HUES64 (cell line): ENCODE data around the gene PIM1. TPM values are rescaled to one million over a fixed set of nuclear protein-coding genes. Genes with fewer than 3 reads are reported as not detected.
"Not testable (repeated sequence)": the region's sequence is repeated elsewhere in the genome, so short reads cannot be mapped to it uniquely, and the experiment has no call there.

Experiments
- H3K27ac ChIP-seq: 2 replicates; pipeline ENCODE4 v1.7.0; 2013; ENCODE audit warnings: low read depth, low read length, inconsistent platforms
- H3K27me3 ChIP-seq: 2 replicates; pipeline ENCODE4 v1.6.1; 2013; ENCODE audit warnings: mild to moderate bottlenecking, low read length; ENCODE audit not compliant: insufficient read depth
- H3K36me3 ChIP-seq: 2 replicates; pipeline ENCODE4 v1.6.1; 2013; ENCODE audit warnings: mild to moderate bottlenecking, low read length; ENCODE audit not compliant: insufficient read depth
- H3K4me1 ChIP-seq: 2 replicates; pipeline ENCODE4 v1.6.1; 2013; ENCODE audit warnings: mild to moderate bottlenecking, low read length, moderate library complexity; ENCODE audit not compliant: insufficient read depth
- H3K4me3 ChIP-seq: 2 replicates; pipeline ENCODE4 v1.5.1; 2013; ENCODE audit warnings: mild to moderate bottlenecking, low read length, moderate library complexity
- H3K9ac ChIP-seq: 2 replicates; pipeline ENCODE4 v1.6.1; 2013; ENCODE audit warnings: mild to moderate bottlenecking, low read depth, low read length
- H3K9me3 ChIP-seq: 2 replicates; pipeline ENCODE4 v1.6.1; 2013; ENCODE audit warnings: low read depth, low read length; ENCODE audit not compliant: insufficient read depth
- WGBS: fragments of 150-250, 120-280 bp; methylation state at CpG from one replicate; pipeline ENCODE4 v1.1.7; 2013; ENCODE audit warnings: missing lambda C conversion rate; 5-methylcytosine and 5-hydroxymethylcytosine counted together
- polyA plus RNA-seq, 2 experiments: library from polyadenylated mRNA; stranded (reverse); fragments of 50-300 nt; gene quantifications; one replicate each; pipeline ENCODE4 v1.2.3, GENCODE V29; 2013

PIM1 gene
- polyA plus RNA-seq (2013, experiment 1 of 2) = 34.5 TPM
- 40.9 TPM for polyA plus RNA-seq (2013, experiment 2 of 2)

DNA sequence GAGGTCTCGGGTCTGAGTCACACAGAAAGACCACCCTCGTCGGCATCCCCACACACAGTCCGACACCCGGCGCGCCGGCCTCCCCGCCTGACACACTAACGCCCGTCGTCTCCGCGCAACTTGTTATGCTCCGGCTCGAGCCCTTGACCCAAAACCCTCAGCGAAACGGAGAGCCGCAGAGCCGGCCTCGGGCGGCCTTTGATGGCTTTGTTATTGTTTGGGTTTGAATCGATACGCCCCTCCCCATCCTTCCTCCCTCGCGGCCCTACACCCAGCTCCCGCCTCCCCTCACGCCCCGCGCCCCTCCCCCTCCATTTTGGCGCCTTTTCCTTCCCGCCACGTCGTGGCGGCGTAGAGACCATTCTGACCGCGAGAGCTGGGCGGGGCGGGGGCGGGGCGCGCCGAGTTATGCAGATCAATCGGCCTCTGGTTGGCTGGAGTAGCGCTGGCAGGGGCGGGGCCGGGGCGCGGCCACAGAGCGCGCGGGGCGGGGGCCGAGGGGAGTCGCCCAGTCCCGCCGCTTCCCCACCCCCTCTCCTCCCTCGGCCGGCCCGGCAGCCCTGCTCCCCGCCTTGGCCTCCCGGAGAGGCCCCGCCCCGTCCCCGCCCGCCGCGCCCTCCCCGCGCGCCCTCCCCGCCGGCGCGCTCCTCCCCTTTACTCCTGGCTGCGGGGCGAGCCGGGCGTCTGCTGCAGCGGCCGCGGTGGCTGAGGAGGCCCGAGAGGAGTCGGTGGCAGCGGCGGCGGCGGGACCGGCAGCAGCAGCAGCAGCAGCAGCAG, at the start of gene PIM1:
TSS of gene PIM1 (plus strand) at position 657 of the 777 bp plus-strand sequence. CDS start 424 bp downstream, outside the sequence.
- Histone ChIP-seq H3K27me3 (no peaks in the 10 kb centered on the region), H3K27ac (peak within 1 kb of the TSS; percentile 93), H3K9me3 (no peaks in the 10 kb centered on the region), H3K4me3 (peak within 1 kb of the TSS; percentile 94), H3K4me1 (peaks cover 32% of the 10 kb centered on the region), H3K36me3 (peaks cover 32% of the 10 kb centered on the region), H3K9ac (peak within 1 kb of the TSS; percentile 92)
- under 1% methylated on average over 83 of the region's 90 CpGs for WGBS

DNA sequence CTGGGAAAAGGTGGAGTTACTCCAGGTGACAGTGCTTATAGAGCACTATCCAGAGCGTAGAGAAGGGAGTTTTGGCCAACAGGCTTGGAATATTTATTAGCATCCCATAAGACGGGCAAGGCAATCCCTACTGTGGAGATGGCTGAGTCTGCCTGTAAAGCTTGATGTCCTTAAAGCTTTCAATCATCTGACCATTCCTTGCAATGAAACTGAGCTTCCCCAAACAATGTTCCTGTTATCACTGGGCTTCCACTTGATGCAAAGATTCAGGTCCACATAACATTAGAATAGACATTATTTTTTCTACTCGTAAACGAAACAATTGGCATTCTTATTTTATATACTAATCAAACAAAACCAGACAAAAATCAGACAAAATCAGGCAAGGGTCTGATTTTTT, 48.4 kb upstream of the PIM1 start:
- Histone ChIP-seq H3K36me3 (peaks cover 15% of the 10 kb centered on the region; the same call in 1 of the 2 replicates), H3K4me1 (peaks cover 26% of the 10 kb centered on the region), H3K9me3 (no peaks in the 10 kb centered on the region), H3K27me3 (no peaks in the 10 kb centered on the region), H3K4me3 (no peak overlapping the region), H3K9ac (no peak overlapping the region), H3K27ac (no peak overlapping the region)
- WGBS = 93% methylated on average over 4 of the region's 4 CpGs

DNA sequence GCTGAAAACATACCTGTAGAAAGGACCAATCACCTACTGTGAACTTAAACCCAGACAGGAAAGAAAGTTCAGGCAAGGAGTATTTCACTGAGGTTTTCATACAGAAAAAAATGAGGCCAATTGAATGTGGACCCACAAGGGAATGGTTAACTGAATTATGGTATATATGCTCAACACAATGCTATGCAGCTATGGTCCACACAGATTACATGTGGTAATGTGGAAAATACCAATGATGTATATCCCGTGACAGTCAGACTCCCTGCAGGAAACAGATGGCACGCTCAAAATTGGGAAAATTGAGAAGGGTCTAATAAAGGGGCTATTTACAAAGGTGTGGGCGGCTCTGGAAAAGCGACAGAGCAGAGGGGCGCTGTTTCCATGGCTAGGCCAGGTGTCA, 47.1 kb upstream of the PIM1 start:
- Histone ChIP-seq H3K27me3 (no peaks in the 10 kb centered on the region), H3K4me3 (no peak overlapping the region), H3K36me3 (peaks cover 4% of the 10 kb centered on the region; the same call in 1 of the 2 replicates), H3K9ac (no peak overlapping the region), H3K9me3 (no peaks in the 10 kb centered on the region), H3K27ac (peak overlapping the region; percentile 24; the same call in 1 of the 2 replicates), H3K4me1 (peaks cover 37% of the 10 kb centered on the region)
- 91% methylated on average over 5 of the region's 5 CpGs for WGBS

DNA sequence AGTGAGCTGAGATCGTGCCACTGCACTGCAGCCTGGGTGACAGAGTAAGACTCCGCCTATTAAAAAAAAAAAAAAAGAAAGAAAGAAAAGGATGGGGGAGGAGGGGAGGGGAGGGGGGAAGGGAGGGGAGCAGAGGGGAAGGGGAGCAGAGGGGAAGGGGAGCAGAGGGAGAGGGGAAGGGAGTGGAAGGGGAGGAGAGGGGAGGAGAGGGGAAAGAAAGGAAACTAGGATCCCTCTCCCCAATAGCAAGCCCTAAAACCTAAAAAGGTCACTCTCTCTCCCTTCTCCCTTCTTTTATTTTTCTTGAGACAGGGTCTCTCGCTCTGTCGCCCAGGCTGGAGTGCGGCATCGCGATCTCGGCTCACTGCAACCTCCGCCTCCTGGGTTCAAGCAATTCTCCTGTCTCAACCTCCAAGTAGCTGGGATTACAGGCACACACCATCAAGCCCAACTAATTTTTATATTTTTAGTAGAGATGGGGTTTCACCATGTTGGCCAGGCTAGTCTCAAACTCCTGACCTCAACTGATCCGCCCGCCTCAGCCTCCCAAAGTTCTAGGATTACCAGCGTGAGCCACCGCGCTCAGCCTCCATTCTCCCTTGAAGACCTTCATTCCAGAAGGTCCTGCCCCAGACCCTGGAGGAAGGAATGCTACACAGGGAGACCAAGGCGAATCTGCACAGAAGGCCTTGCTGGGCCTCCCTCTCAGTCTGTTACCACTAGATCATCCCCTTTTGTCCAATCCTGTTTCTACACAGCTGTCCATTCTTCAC, 45.8 kb upstream of the PIM1 start:
- Histone ChIP-seq H3K4me1 (peaks cover 48% of the 10 kb centered on the region), H3K4me3 (no peak overlapping the region), H3K36me3 (peaks cover 4% of the 10 kb centered on the region; the same call in 1 of the 2 replicates), H3K27me3 (no peaks in the 10 kb centered on the region), H3K9me3 (no peaks in the 10 kb centered on the region), H3K9ac (no peak overlapping the region), H3K27ac (peak overlapping the region; percentile 92)
- 82% methylated on average over 14 of the region's 15 CpGs for WGBS

DNA sequence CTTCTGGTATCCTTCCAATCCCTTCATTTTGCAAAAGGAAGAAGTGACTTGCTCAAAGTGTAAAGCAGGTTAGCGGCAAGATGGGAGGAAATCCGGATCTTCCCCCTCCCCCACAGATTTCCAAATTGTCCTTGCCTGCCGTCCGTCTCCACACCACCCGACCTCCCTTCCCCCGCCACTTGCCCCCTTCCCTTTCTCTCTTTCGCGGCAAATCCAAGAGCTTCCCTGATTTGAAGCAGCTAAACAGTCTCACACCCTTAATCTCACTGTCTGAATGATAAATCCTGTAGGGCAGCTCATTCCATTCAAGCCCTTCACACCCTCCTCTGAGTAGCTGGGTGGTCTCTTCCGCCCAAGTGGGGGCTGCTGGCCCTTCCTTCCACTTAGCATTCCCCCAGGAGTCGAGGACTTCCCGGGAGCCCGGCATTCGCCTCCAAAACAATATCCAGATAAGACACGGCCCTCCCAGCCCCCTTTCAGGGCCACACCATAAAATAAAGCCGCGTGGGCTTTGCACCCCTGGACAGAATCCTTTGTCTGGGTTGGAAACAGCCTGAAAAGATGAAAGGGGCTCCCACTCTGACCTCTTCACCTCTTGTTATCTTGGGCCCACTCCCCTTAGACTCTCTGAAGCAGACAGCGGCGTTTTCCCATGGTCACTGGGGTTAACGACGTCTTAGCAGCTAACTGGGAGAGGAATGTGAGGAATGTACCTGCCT, 44.0 kb upstream of the PIM1 start:
- Histone ChIP-seq H3K9ac (peak overlapping the region; percentile 76), H3K36me3 (peaks cover 10% of the 10 kb centered on the region), H3K4me1 (peaks cover 51% of the 10 kb centered on the region), H3K27me3 (no peaks in the 10 kb centered on the region), H3K4me3 (peak overlapping the region; percentile 42), H3K9me3 (no peaks in the 10 kb centered on the region), H3K27ac (peak overlapping the region; percentile 92)
- under 1% methylated on average over 20 of the region's 20 CpGs for WGBS

DNA sequence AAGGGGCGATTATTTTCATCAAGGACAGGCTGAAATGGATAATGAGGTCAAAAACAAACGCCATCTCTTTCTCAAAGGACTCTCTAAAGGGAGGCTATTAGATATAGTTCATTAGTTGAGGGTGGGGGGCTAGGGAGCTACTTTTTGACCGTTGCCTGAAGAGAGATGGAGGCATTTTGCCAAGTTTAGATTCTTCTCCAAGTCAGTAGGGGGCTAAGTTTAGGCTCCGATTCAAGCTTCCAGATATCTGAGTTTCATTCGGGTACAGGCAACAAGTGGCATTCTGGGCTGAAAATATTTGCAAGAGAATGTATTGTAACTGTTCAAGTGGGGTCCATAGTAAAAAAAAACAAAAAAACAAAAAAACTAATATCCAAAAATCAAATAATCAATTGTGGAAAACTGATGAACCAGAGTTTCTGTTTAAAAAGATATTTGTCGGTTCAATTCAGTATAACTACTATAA, 43.4 kb upstream of the PIM1 start:
- Histone ChIP-seq H3K27me3 (no peaks in the 10 kb centered on the region), H3K9me3 (no peaks in the 10 kb centered on the region), H3K36me3 (peaks cover 10% of the 10 kb centered on the region), H3K4me3 (peak overlapping the region; percentile 42), H3K27ac (peak overlapping the region; percentile 92), H3K9ac (peak overlapping the region; percentile 76), H3K4me1 (peaks cover 52% of the 10 kb centered on the region)
- WGBS = 3% methylated on average over 5 of the region's 6 CpGs

DNA sequence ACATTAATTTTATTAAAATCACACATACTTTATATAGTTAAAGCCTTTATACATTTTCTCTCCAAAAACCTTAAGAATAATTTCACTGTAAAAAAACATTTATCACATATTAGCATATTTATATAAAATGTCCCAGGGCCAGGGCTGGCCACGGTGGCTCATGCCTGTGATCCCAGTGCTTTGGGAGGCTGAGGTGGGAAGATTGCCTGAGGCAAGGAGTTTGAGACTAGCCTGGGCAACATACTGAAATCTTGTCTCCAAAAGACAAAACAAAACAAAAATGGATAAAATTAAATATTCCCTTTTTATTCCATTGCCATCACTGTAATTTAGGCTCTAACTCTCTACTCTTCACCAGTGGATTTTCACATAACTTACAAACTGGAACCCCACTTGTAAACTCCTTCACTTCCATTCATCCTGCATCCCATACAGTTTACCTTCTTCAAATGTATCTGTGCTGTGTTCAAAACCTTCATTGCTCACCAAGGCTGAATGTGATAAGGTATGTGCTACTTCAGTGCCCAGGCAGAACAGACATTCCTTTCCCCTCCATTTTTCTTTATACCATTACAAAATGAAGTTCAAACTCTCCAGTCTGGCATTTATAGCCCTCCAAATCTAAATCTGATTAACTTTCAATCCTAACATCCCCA, 42.9 kb upstream of the PIM1 start:
- Histone ChIP-seq H3K4me1 (peaks cover 57% of the 10 kb centered on the region), H3K27me3 (no peaks in the 10 kb centered on the region), H3K4me3 (peak overlapping the region; percentile 42), H3K9ac (peak overlapping the region; percentile 76; the same call in 1 of the 2 replicates), H3K27ac (peak overlapping the region; percentile 92), H3K36me3 (peaks cover 10% of the 10 kb centered on the region), H3K9me3 (no peaks in the 10 kb centered on the region)
- WGBS = 10% methylated on average over 1 of the region's 1 CpG

DNA sequence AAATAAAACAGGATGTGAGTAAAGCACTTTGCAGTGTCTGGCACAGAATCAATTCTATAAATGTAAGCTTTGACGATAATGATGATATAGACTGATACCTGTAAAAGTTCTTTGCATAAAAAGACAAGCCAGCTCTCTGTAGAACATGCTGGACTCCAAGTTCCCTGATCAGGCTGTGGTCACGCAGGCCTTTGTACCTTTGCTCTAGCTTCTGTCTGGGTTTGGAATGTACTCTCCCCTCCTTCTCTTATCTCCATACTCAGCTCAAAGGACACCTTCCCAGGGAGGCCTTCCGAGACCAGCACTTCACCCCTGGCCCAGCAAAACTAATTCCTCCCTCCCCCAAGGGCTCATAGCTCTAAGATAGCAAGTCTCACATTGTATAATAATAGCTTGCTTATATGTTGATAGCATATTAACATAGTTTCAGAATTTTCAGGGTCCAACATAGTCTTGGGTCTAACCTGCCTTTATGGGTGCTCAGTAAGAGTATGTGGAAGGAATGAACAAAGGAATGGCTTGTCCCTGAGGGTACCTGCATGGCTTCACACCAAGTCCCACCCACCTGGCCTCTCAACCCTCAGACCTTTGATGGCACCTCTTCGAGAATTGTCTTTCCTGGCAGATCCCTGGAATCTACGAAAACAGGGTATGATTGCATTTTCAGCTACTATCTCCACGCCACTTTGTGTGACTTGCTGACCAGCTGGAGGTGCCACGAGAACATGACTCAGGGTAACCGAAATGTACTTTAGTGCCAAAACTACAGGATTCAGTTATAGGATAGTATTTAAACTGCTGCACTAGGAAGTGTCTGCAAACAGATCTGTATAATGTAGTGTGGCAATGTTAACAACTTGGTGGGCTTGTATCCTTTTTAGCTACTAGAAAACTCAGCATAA, 41.7 kb upstream of the PIM1 start:
- Histone ChIP-seq H3K4me3 (no peak overlapping the region), H3K36me3 (peaks cover 6% of the 10 kb centered on the region; the same call in 1 of the 2 replicates), H3K9ac (no peak overlapping the region), H3K27me3 (no peaks in the 10 kb centered on the region), H3K9me3 (no peaks in the 10 kb centered on the region), H3K4me1 (peaks cover 51% of the 10 kb centered on the region), H3K27ac (peak overlapping the region; percentile 92)
- 83% methylated on average over 8 of the region's 8 CpGs for WGBS

DNA sequence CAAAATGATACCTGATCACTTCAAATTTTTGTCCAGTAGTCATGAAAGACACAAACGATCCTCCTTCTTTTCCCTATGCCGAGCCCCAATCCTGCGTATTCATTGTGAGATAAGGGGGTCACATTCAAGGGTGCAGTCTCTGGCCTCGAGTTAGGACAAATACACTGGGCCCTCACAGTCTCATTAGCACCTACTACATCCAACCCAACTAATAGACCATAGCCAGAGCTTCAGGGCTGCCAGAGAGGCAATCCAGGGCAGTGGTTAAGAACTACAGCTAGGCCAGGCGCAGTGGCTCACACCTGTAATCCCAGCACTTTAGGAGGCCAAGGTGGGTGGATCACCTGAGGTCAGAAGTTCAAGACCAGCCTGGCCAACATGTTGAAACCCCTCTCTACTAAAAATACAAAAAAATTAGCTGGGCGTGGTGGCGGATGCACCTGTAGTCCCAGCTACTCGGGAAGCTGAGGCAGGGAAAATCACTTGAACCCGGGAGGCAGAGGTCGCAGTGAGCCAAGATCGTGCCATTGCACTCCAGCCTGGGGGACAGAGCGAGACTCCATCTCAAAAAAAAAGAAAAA, 41.0 kb upstream of the PIM1 start:
- Histone ChIP-seq H3K27ac (peak overlapping the region; percentile 92), H3K4me1 (peaks cover 50% of the 10 kb centered on the region)
- not testable (repeated sequence) for H3K36me3 ChIP-seq, H3K9ac ChIP-seq, H3K4me3 ChIP-seq, H3K27me3 ChIP-seq, H3K9me3 ChIP-seq
- 90% methylated on average over 12 of the region's 12 CpGs for WGBS
